ENCODE results near the gene EPHB2. TPM values are rescaled to one million over a fixed set of nuclear protein-coding genes. Genes with fewer than 3 reads are reported as not detected.

EPHB2 gene
- total and polyA plus RNA-seq, 2 donors (not counting 3 experiments of a cell fraction or from before 2014, with no cell fraction given), result 50.8 to 69.1 TPM

GRCh38 chr1:22803833-22804232 is 93.2 kb downstream of the EPHB2 start:
- no peak for TF ChIP-seq GATA2 (IDR thresholded peaks at IDR 0.05; ENCODE audit: insufficient read depth, insufficient read length, low read depth, low read length)
- no peak for TF ChIP-seq MYC (IDR thresholded peaks at IDR 0.05; ENCODE audit: low read depth, low read length)
- no peak for TF ChIP-seq JUN (IDR thresholded peaks at IDR 0.05; ENCODE audit: borderline replicate concordance, insufficient read depth, insufficient read length, low read depth)
- no peak for TF ChIP-seq MAX (IDR thresholded peaks at IDR 0.05; ENCODE audit: insufficient read depth, insufficient read length)
- no peak for TF ChIP-seq POLR2AphosphoS5 (IDR thresholded peaks at IDR 0.05; ENCODE audit: insufficient read depth, low read depth, low read length)
- TF ChIP-seq POLR2A (IDR thresholded peaks at IDR 0.05; ENCODE audit: low read depth, low read length), result no peak
- ChIA-PET CTCF (interaction anchor here (0.9 to 1.2 kb wide), 3 partner anchors 9 to 99 kb away, joined by 3 to 5 read pairs (median 3); no protein-coding TSS in a partner anchor), POLR2A (no interaction called here)
- no TSS peak for BruUV-seq (replicated peaks)
- FAIRE-seq (no peak), DNase-seq (ENCODE audit: low read depth, low spot score) (no peak)
- H3K27me3 ChIP-seq (ENCODE audit: control insufficient read depth in 2 of 2, insufficient read depth in 2 of 2, low read length in 2 of 2), result no peaks in the 10 kb centered on the region
- no peak overlapping the region for H3K4me3 ChIP-seq (replicated peaks in 1 of 3; ENCODE audit: insufficient read depth in 1 of 3, low read depth in 1 of 3, low read length in 3 of 3)
- no peak overlapping the region for H2AFZ ChIP-seq (ENCODE audit: low read depth, low read length)
- no peaks in the 10 kb centered on the region for H3K79me2 ChIP-seq (ENCODE audit: control insufficient read depth, insufficient read depth, low read length)
- no peaks in the 10 kb centered on the region for H3K36me3 ChIP-seq (ENCODE audit: control insufficient read depth in 2 of 2, extremely low read depth in 1 of 2, insufficient read depth in 2 of 2, low read length in 2 of 2)
- no peak overlapping the region for H3K9ac ChIP-seq (replicated peaks; ENCODE audit: extremely low read depth, insufficient read depth, low read length)
- intact Hi-C loops (cut with micrococcal nuclease), result no loop called here
- H3K27ac ChIP-seq (ENCODE audit: insufficient read depth, low read depth, low read length), result no peak overlapping the region
- no peaks in the 10 kb centered on the region for H3K9me3 ChIP-seq (replicated peaks; ENCODE audit: control insufficient read depth, insufficient read depth, low read length)
- H4K20me1 ChIP-seq (replicated peaks; ENCODE audit: control insufficient read depth, extremely low read depth, insufficient read depth, low read length), result no peaks in the 10 kb centered on the region
- dilution Hi-C loops (cut with MboI; ENCODE audit: extremely low pct_ligation_motif_present, low sequenced_read_pairs), result no loop called here
- H3K4me1 ChIP-seq (ENCODE audit: control insufficient read depth, extremely low read depth, insufficient read depth, low read length), result no peaks in the 10 kb centered on the region
- no peak overlapping the region for H3K4me2 ChIP-seq (ENCODE audit: insufficient read depth, low read length)
- no peaks in the 10 kb centered on the region for H3K9me1 ChIP-seq (replicated peaks; ENCODE audit: control insufficient read depth, extremely low read depth, insufficient read depth, low read length)

GRCh38 chr1:22804406-22804805 is 93.8 kb downstream of the EPHB2 start:
- Histone ChIP-seq H2AFZ (ENCODE audit: low read depth, low read length) (no peak overlapping the region), H3K4me2 (ENCODE audit: insufficient read depth, low read length) (no peak overlapping the region), H3K36me3 (ENCODE audit: control insufficient read depth in 2 of 2, extremely low read depth in 1 of 2, insufficient read depth in 2 of 2, low read length in 2 of 2) (no peaks in the 10 kb centered on the region), H3K9me1 (replicated peaks; ENCODE audit: control insufficient read depth, extremely low read depth, insufficient read depth, low read length) (no peaks in the 10 kb centered on the region), H3K27ac (ENCODE audit: insufficient read depth, low read depth, low read length) (no peak overlapping the region), H3K79me2 (ENCODE audit: control insufficient read depth, insufficient read depth, low read length) (no peaks in the 10 kb centered on the region), H3K27me3 (ENCODE audit: control insufficient read depth in 2 of 2, insufficient read depth in 2 of 2, low read length in 2 of 2) (no peaks in the 10 kb centered on the region), H3K4me3 (replicated peaks in 1 of 3; ENCODE audit: insufficient read depth in 1 of 3, low read depth in 1 of 3, low read length in 3 of 3) (no peak overlapping the region), H4K20me1 (replicated peaks; ENCODE audit: control insufficient read depth, extremely low read depth, insufficient read depth, low read length) (no peaks in the 10 kb centered on the region), H3K9ac (replicated peaks; ENCODE audit: extremely low read depth, insufficient read depth, low read length) (no peak overlapping the region), H3K4me1 (ENCODE audit: control insufficient read depth, extremely low read depth, insufficient read depth, low read length) (no peaks in the 10 kb centered on the region), H3K9me3 (replicated peaks; ENCODE audit: control insufficient read depth, insufficient read depth, low read length) (no peaks in the 10 kb centered on the region)
- dilution Hi-C loops (cut with MboI; ENCODE audit: extremely low pct_ligation_motif_present, low sequenced_read_pairs) (no loop called here), intact Hi-C loops (cut with micrococcal nuclease) (no loop called here)
- no peak for FAIRE-seq
- TF ChIP-seq GATA2 (IDR thresholded peaks at IDR 0.05; ENCODE audit: insufficient read depth, insufficient read length, low read depth, low read length) (no peak), CTCF (IDR thresholded peaks at IDR 0.05; ENCODE audit: extremely low read depth in 1 of 2, insufficient read depth in 1 of 2, low read depth in 1 of 2, low read length in 2 of 2) (no peak)
- no TSS peak for BruUV-seq (replicated peaks)
- CTCF ChIA-PET, result interaction anchor here (0.9 to 1.2 kb wide), 3 partner anchors 10 to 100 kb away, joined by 3 to 5 read pairs (median 3); no protein-coding TSS in a partner anchor
- POLR2A ChIA-PET, result no interaction called here
- DNase-seq (ENCODE audit: low read depth, low spot score), result no peak
